Measurements from ENCODE around the gene DAD1. TPM values are rescaled to one million over a fixed set of nuclear protein-coding genes. Genes with fewer than 3 reads are reported as not detected.

Gene DAD1
- total RNA-seq, 1 donor from 2014 or later: 389 TPM

Other genes with a start within 250 kb of the DAD1 start
- gene ABHD4, start 9.1 kb upstream of the DAD1 start, total RNA-seq: 14.3 and 19.3 TPM in 2 replicates
- not detected in 2 replicates for gene OR6J1, start 55.1 kb upstream of the DAD1 start, total RNA-seq
- 48.8 and 70.6 TPM in 2 replicates for gene OXA1L, start 177.5 kb upstream of the DAD1 start, total RNA-seq
- gene SLC7A7, start 226.2 kb upstream of the DAD1 start, total RNA-seq: 4.8 and 8.3 TPM in 2 replicates
- gene MRPL52, start 240.7 kb upstream of the DAD1 start, total RNA-seq: 30.1 and 38.1 TPM in 2 replicates
- 73.3 and 138 TPM in 2 replicates for gene MMP14, start 247.4 kb upstream of the DAD1 start, total RNA-seq